Measurements from ENCODE around the gene OSER1. TPM values are rescaled to one million over a fixed set of nuclear protein-coding genes. Genes with fewer than 3 reads are reported as not detected.

The OSER1 gene
- total RNA-seq, 4 donors from 2014 or later = 47.6 to 97.3 (median 70.3) TPM

- Histone ChIP-seq H3K27ac (peak overlapping the region; percentile 88 to 96 (median 94)), H3K4me1 (peaks cover 0 to 82% (median 8%) of the 10 kb centered on the region in 3 donors)
These were observed 44.1 kb downstream of the OSER1 start for GRCh38 chr20:44166477-44166876.

GRCh38 chr20:44166008-44166407 lies 44.6 kb downstream of the OSER1 start:
- Histone ChIP-seq H3K4me1 (peaks cover 0 to 81% (median 8%) of the 10 kb centered on the region in 3 donors), H3K36me3 (no peaks in the 10 kb centered on the region), H3K27ac (peak overlapping the region; percentile 88 to 96 (median 94)), H3K27me3 (no peaks in the 10 kb centered on the region), H3K9me3 (no peaks in the 10 kb centered on the region), H3K4me3 (peak overlapping the region in 1 of 2 donors; percentile 1)
- ATAC-seq = peak; percentile 31
- WGBS, 2 donors (ENCODE audit: low coverage in 1 of 2) = 29 to 35% methylated on average over 4 of the region's 4 CpGs
- TF ChIP-seq CTCF (IDR thresholded peaks at IDR 0.05) (no peak), POLR2A (IDR thresholded peaks at IDR 0.05) (no peak), EP300 (IDR thresholded peaks at IDR 0.05) (no peak), POLR2AphosphoS5 (IDR thresholded peaks at IDR 0.05) (no peak)

More at GRCh38 chr20:44166477-44166876, 44.1 kb downstream of the OSER1 start:
- no peaks in the 10 kb centered on the region for H3K27me3 ChIP-seq
- no peaks in the 10 kb centered on the region for H3K36me3 ChIP-seq
- 0% methylated on average over 1 of the region's 4 CpGs; no CpG with 5 or more reads in 1 of the 2 donors for whole genome bisulfite sequencing, 2 donors (ENCODE audit: low coverage in 1 of 2)
- ATAC-seq = peak; percentile 80
- TF ChIP-seq POLR2A (IDR thresholded peaks at IDR 0.05) (no peak), CTCF (IDR thresholded peaks at IDR 0.05) (no peak), POLR2AphosphoS5 (IDR thresholded peaks at IDR 0.05) (peak; percentile 46), EP300 (IDR thresholded peaks at IDR 0.05) (no peak)
- H3K9me3 ChIP-seq = no peaks in the 10 kb centered on the region
- peak overlapping the region in 1 of 2 donors; percentile 1 for H3K4me3 ChIP-seq

GRCh38 chr20:44160133-44160532 lies 50.4 kb downstream of the OSER1 start:
- Histone ChIP-seq H3K4me1 (peaks cover 0 to 61% (median 0%) of the 10 kb centered on the region in 3 donors), H3K27ac (peak overlapping the region in 3 of 4 donors; percentile 79 to 95 (median 89)), H3K36me3 (peaks cover 0 to 26% of the 10 kb centered on the region in 2 donors), H3K9me3 (no peaks in the 10 kb centered on the region), H3K4me3 (no peak overlapping the region), H3K27me3 (no peaks in the 10 kb centered on the region)
- TF ChIP-seq EP300 (IDR thresholded peaks at IDR 0.05) (no peak), POLR2A (IDR thresholded peaks at IDR 0.05) (no peak), CTCF (IDR thresholded peaks at IDR 0.05) (no peak), POLR2AphosphoS5 (IDR thresholded peaks at IDR 0.05) (no peak)
- no peak for ATAC-seq
- WGBS, 2 donors (ENCODE audit: low coverage in 1 of 2) = 65 to 94% methylated on average over 5 to 6 of the region's 56 CpGs

- Histone ChIP-seq H3K9me3 (no peaks in the 10 kb centered on the region), H3K4me1 (peaks cover 0 to 61% (median 0%) of the 10 kb centered on the region in 3 donors), H3K27ac (peak overlapping the region in 3 of 4 donors; percentile 79 to 95 (median 89)), H3K4me3 (no peak overlapping the region), H3K36me3 (peaks cover 0 to 26% of the 10 kb centered on the region in 2 donors), H3K27me3 (no peaks in the 10 kb centered on the region)
- no peak for ATAC-seq
- no peak for TF ChIP-seq CTCF (IDR thresholded peaks at IDR 0.05)
- TF ChIP-seq EP300 (IDR thresholded peaks at IDR 0.05) = no peak
- TF ChIP-seq POLR2A (IDR thresholded peaks at IDR 0.05) = no peak
- TF ChIP-seq POLR2AphosphoS5 (IDR thresholded peaks at IDR 0.05) = no peak
- 80% methylated on average over 1 of the region's 50 CpGs; no CpG with 5 or more reads in 1 of the 2 donors for WGBS, 2 donors (ENCODE audit: low coverage in 1 of 2)
These were observed 50.9 kb downstream of the OSER1 start for GRCh38 chr20:44159711-44160110.

- ATAC-seq = no peak
- no peak for TF ChIP-seq POLR2AphosphoS5 (IDR thresholded peaks at IDR 0.05)
- no peak for TF ChIP-seq EP300 (IDR thresholded peaks at IDR 0.05)
- no peak for TF ChIP-seq POLR2A (IDR thresholded peaks at IDR 0.05)
- no peak for TF ChIP-seq CTCF (IDR thresholded peaks at IDR 0.05)
- Histone ChIP-seq H3K27me3 (no peaks in the 10 kb centered on the region), H3K4me1 (peaks cover 0 to 61% (median 0%) of the 10 kb centered on the region in 3 donors), H3K36me3 (peaks cover 0 to 26% of the 10 kb centered on the region in 2 donors), H3K4me3 (no peak overlapping the region), H3K27ac (peak overlapping the region in 3 of 4 donors; percentile 79 to 95 (median 89)), H3K9me3 (no peaks in the 10 kb centered on the region)
- WGBS, 2 donors (ENCODE audit: low coverage in 1 of 2) = 38 to 53% methylated on average over 1 to 2 of the region's 2 CpGs
These were observed 51.4 kb downstream of the OSER1 start for GRCh38 chr20:44159125-44159524.

All from gastroesophageal sphincter (tissue), 4 donors.